ENCODE measurements around the gene IGF2BP1. TPM values are rescaled to one million over a fixed set of nuclear protein-coding genes. Genes with fewer than 3 reads are reported as not detected.

IGF2BP1 gene
- total RNA-seq, 1 donor from 2014 or later: not detected

DNA sequence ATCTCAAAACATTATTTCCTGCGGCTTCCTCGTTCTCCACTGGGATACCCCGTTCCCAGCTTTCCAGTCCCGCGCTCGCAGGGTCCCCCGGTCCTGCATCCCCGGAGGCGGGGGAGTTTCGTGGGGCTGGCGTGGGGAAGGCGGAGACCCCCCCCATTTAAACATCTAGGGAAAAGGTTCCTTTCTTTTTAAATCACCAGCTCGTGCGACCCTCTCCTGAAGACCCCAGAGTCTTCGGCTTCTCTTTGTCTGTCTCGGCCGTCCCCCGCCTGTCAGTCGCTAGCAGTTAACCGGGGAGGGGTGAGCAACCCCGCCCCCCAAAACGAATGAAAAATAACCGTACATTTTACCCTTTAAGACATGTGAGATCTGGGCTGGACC is 473 bp upstream of the IGF2BP1 start:
- Histone ChIP-seq H3K9me3 (no peaks in the 10 kb centered on the region), H3K4me1 (peaks cover 23% of the 10 kb centered on the region), H3K4me3 (no peak overlapping the region), H3K27me3 (ENCODE audit: low read depth) (peaks cover 98% of the 10 kb centered on the region), H3K36me3 (no peaks in the 10 kb centered on the region), H3K27ac (no peak overlapping the region)
- TF ChIP-seq, protein P1, sequence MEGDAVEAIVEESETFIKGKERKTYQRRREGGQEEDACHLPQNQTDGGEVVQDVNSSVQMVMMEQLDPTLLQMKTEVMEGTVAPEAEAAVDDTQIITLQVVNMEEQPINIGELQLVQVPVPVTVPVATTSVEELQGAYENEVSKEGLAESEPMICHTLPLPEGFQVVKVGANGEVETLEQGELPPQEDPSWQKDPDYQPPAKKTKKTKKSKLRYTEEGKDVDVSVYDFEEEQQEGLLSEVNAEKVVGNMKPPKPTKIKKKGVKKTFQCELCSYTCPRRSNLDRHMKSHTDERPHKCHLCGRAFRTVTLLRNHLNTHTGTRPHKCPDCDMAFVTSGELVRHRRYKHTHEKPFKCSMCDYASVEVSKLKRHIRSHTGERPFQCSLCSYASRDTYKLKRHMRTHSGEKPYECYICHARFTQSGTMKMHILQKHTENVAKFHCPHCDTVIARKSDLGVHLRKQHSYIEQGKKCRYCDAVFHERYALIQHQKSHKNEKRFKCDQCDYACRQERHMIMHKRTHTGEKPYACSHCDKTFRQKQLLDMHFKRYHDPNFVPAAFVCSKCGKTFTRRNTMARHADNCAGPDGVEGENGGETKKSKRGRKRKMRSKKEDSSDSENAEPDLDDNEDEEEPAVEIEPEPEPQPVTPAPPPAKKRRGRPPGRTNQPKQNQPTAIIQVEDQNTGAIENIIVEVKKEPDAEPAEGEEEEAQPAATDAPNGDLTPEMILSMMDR (IDR thresholded peaks at IDR 0.05): no peak
- no peak for DNase-seq
- intact Hi-C loops (cut with DNase I): no loop called here
- ATAC-seq: no peak

DNA sequence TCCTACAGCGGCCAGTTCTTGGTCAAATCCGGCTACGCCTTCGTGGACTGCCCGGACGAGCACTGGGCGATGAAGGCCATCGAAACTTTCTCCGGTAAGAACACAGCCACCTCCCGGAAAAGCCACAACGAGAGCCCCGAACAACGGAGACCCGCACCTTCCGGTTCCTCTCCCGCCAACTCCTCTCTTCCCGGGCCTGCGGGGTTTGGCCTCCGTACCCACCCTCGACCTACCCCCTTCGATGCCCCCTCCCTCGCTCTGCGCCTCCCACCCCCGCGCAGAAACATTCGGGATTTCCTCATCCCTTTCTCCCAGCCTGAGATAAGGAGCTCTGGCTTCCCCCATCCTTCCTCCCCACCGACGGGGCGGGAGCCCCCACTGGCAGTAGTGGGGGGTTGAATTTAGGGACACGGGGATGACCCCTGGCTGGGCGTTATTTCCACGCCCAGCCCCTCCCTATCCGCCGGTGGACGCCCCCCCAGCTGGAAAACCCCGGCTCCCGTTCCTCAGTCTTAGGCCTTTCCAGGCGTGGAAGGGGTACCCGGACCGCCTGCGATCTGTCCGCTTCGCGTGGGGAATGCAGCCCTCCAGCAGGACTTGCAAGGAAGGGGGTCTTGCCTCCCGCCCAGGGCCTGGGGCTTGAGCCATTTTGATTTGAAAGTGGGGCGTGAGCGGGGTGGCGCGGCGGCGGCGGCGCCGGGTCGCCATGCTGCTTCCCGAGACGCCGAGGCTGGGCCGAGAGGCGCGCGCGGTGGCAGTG is 822 bp downstream of the IGF2BP1 start:
- Histone ChIP-seq H3K4me3 (peak overlapping the region; percentile 34), H3K27me3 (ENCODE audit: low read depth) (peaks cover 98% of the 10 kb centered on the region), H3K27ac (no peak overlapping the region), H3K36me3 (no peaks in the 10 kb centered on the region), H3K9me3 (no peaks in the 10 kb centered on the region), H3K4me1 (peaks cover 23% of the 10 kb centered on the region)
- ATAC-seq (peak in 1 of 2 donors; percentile 36), DNase-seq (no peak)
- TF ChIP-seq, protein P1 (IDR thresholded peaks at IDR 0.05): no peak
- intact Hi-C loops (cut with DNase I): no loop called here

DNA sequence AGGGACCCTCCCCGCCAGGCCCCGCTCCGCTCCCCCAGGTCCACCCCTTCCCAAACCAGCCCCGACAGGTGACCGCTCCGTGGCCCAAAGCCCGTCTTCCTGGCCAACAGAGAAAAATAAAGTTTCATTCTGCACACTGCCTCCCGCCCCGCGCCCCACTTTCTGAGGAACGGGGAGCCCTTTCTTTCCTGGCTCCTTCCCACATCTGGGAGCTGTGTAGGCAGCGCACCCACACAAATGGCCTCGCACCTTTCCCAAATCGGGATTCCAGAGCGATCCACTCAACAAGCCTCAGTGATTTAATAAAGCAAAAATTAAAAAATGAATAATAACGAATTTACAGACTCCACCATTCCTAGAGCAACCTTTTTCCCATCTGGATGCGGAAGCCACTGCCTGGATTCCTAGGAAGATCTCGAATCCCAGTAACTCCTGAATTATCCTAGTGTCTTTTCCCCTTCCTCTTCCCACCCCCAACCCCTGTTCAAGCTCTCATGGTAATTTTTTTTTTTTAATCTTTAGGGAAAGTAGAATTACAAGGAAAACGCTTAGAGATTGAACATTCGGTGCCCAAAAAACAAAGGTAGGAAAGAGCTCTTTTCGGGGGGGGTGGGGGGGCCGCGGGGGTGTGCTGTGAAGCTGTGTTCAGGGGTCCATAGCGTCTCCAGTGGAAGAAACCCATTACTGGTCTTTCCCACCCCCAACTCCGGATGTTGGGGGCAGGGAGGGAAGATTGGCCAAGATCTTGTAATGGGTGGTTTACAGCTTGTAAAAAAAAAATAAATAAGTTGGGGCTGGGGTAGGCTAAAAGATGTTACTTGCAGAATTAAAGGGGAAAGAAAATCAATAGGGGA is 1.6 kb downstream of the IGF2BP1 start:
- Histone ChIP-seq H3K4me3 (no peak overlapping the region), H3K36me3 (no peaks in the 10 kb centered on the region), H3K4me1 (peaks cover 23% of the 10 kb centered on the region), H3K27ac (no peak overlapping the region), H3K27me3 (ENCODE audit: low read depth) (peaks cover 98% of the 10 kb centered on the region), H3K9me3 (no peaks in the 10 kb centered on the region)
- ATAC-seq (no peak), DNase-seq (no peak)
- TF ChIP-seq, protein P1 (IDR thresholded peaks at IDR 0.05): no peak
- intact Hi-C loops (cut with DNase I): no loop called here

DNA sequence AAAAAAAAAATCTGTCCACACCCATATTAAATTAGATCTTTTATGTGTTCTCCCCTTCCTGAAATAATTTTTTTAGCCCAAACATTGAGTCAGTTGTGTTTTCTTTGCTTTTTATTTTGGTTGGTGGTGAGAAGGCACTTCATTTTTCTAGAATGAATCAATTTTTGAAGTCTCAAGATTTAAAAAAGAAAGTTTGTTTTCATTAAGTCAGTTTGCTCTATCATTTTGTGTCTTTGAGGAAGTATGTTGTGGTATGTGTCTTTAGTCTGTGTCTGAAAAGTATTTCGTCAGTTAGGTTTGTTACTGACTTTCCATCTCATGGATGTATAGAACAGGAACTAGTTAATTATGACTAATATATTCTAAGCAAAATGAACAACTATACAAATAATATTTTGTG is 3.8 kb downstream of the IGF2BP1 start:
- ATAC-seq (no peak), DNase-seq (no peak)
- peaks cover 98% of the 10 kb centered on the region for H3K27me3 ChIP-seq (ENCODE audit: low read depth)

DNA sequence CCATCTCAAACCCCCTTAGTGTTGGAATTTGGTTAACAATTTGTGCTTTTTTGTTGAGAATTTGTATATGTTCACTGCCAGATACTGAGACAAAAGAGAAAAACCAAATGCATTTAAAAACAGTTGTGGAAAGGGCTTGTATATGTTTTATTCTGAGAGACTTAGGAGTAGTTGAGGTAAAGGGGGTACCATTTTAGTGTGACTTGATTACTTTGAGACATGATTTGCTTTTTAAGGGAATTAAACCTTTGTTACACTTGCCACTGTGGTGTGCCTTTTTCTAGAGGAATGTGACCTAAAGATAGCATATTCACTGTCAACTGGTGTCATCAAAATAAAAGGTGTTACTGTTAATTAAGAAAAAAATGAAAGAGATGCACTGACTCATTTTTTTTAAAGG is 4.5 kb downstream of the IGF2BP1 start:
- no peak for DNase-seq
- intact Hi-C loops (cut with DNase I): no loop called here
- Histone ChIP-seq H3K27me3 (ENCODE audit: low read depth) (peaks cover 98% of the 10 kb centered on the region), H3K27ac (no peak overlapping the region), H3K36me3 (no peaks in the 10 kb centered on the region), H3K4me1 (peaks cover 12% of the 10 kb centered on the region), H3K4me3 (no peak overlapping the region), H3K9me3 (no peaks in the 10 kb centered on the region)
- TF ChIP-seq, protein P1 (IDR thresholded peaks at IDR 0.05): no peak
- no peak for ATAC-seq

More for the DNA sequence above, 3.8 kb downstream of the IGF2BP1 start:
- intact Hi-C loops (cut with DNase I): no loop called here
- Histone ChIP-seq H3K27ac (no peak overlapping the region), H3K36me3 (no peaks in the 10 kb centered on the region), H3K9me3 (no peaks in the 10 kb centered on the region), H3K4me1 (peaks cover 18% of the 10 kb centered on the region), H3K4me3 (no peak overlapping the region)
- TF ChIP-seq, protein P1 (IDR thresholded peaks at IDR 0.05): no peak

Data from lower lobe of right lung (tissue), 2 donors.